ENCODE measurements around the gene NTPCR. TPM values are rescaled to one million over a fixed set of nuclear protein-coding genes. Genes with fewer than 3 reads are reported as not detected.

The NTPCR gene
- total RNA-seq, 2 experiments from 2014 or later: 26.2 to 27.1 TPM

GRCh38 chr1:232938926-232939325 is 11.5 kb upstream of the NTPCR start:
- peaks cover 7% of the 10 kb centered on the region for H3K4me1 Mint-ChIP-seq
- no peaks in the 10 kb centered on the region for H3K36me3 Mint-ChIP-seq
- no peaks in the 10 kb centered on the region for H3K9me3 Mint-ChIP-seq
- H3K27ac Mint-ChIP-seq: no peak overlapping the region
- ATAC-seq (ENCODE audit: low read depth) (no peak), DNase-seq (no peak)
- POLR2A ChIA-PET: no interaction called here
- no peak overlapping the region for H3K4me3 Mint-ChIP-seq
- peaks cover 10% of the 10 kb centered on the region for H3K27me3 Mint-ChIP-seq

DNA sequence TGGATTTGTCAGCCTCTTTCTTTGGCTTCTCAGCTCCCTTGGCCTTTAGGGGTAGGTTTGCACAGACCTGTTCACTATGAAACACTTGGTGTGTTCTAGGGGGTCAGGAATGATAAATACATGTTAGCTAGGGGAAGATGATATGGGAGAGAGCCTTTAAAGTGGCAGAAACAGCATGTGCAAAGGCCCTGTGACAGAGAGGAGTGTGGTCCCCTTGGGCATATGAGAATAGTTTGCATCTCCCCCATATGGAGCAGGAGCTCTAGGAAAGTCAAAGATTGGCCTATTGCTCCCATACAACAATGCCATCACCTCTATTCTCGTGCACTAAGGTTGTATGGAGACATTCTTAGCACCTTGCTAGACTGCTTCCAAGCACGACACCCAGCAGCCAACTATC is 10.7 kb upstream of the NTPCR start:
- no peak for DNase-seq
- no peak overlapping the region for H3K4me3 Mint-ChIP-seq
- H3K27ac Mint-ChIP-seq: no peak overlapping the region
- H3K9me3 Mint-ChIP-seq: no peaks in the 10 kb centered on the region
- peaks cover 12% of the 10 kb centered on the region for H3K4me1 Mint-ChIP-seq
- ATAC-seq (ENCODE audit: low read depth): no peak
- peaks cover 10% of the 10 kb centered on the region for H3K27me3 Mint-ChIP-seq
- H3K36me3 Mint-ChIP-seq: no peaks in the 10 kb centered on the region
- POLR2A ChIA-PET: no interaction called here

GRCh38 chr1:232940262-232940661 is 10.1 kb upstream of the NTPCR start:
- Mint-ChIP-seq H3K4me3 (no peak overlapping the region), H3K36me3 (no peaks in the 10 kb centered on the region), H3K9me3 (no peaks in the 10 kb centered on the region), H3K27me3 (peaks cover 10% of the 10 kb centered on the region), H3K4me1 (peaks cover 12% of the 10 kb centered on the region), H3K27ac (no peak overlapping the region)
- DNase-seq: no peak
- POLR2A ChIA-PET: no interaction called here
- no peak for ATAC-seq (ENCODE audit: low read depth)

- ATAC-seq (ENCODE audit: low read depth): no peak
- H3K4me1 Mint-ChIP-seq: peaks cover 12% of the 10 kb centered on the region
- no peak overlapping the region for H3K4me3 Mint-ChIP-seq
- H3K27me3 Mint-ChIP-seq: peaks cover 6% of the 10 kb centered on the region
- H3K27ac Mint-ChIP-seq: no peak overlapping the region
- H3K36me3 Mint-ChIP-seq: no peaks in the 10 kb centered on the region
- DNase-seq: no peak
- POLR2A ChIA-PET: no interaction called here
- H3K9me3 Mint-ChIP-seq: no peaks in the 10 kb centered on the region
Measured at GRCh38 chr1:232942413-232943294, 7.8 kb upstream of the NTPCR start.

DNA sequence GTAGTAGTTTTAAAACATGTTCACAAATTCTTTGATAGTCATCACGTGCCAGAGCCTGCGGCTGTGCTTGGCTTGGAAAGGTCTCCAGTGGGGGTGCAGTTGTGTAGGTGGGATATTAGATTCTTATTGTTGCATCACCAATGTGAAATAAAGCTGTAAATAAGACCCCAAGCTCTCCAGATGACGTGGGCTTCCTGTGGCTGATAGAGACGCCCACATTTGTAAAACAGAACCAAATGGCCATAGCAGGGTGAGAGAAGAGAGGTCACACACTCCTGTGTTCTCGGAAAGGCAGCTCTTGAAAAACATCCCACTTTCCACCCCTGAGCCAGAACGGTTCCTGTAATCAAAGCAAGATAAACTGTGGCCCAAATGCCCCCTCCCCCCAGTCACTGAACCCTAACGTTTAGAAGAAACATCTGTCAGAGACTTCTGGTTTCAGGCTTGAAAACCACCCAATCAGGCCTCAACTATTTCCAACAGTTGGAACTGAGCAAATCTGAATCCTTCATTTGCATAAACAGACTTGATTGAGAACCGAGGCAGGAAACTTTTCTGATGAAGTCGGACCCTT is 6.6 kb upstream of the NTPCR start:
- ATAC-seq (ENCODE audit: low read depth) (peak; percentile 36), DNase-seq (no peak)
- Mint-ChIP-seq H3K4me1 (peaks cover 12% of the 10 kb centered on the region), H3K36me3 (no peaks in the 10 kb centered on the region), H3K4me3 (no peak overlapping the region), H3K27me3 (peaks cover 4% of the 10 kb centered on the region), H3K9me3 (no peaks in the 10 kb centered on the region), H3K27ac (peak overlapping the region; percentile 74)
- POLR2A ChIA-PET: interaction anchor here (0.7 kb wide), 1 partner anchor 20 kb away, joined by 3 read pairs; no protein-coding TSS in a partner anchor

DNA sequence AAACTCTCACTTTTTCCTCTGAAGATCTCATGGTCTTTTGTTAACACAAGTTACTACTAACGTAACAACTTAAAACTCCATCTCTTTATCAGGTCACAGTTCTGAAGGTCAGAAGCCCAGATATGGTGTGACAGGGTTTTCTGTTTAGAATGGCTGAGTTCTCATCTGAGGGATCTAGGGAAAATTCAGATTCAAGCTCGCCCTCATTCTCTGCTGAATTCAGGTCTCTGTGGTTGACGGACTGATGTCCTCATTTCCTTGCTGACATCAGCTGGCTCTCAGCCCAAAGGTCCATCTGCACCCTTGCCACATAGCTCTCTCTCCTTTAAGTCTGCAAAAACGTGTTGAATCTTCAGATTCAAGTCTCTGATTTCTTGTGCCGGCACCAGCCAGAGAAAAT is 6.1 kb upstream of the NTPCR start:
- DNase-seq (no peak), ATAC-seq (ENCODE audit: low read depth) (peak; percentile 22)
- POLR2A ChIA-PET: no interaction called here
- H3K27ac Mint-ChIP-seq: peak overlapping the region; percentile 2
- H3K27me3 Mint-ChIP-seq: no peaks in the 10 kb centered on the region
- H3K36me3 Mint-ChIP-seq: no peaks in the 10 kb centered on the region
- H3K9me3 Mint-ChIP-seq: no peaks in the 10 kb centered on the region
- peak overlapping the region; percentile 0 for H3K4me3 Mint-ChIP-seq
- H3K4me1 Mint-ChIP-seq: peaks cover 17% of the 10 kb centered on the region

DNA sequence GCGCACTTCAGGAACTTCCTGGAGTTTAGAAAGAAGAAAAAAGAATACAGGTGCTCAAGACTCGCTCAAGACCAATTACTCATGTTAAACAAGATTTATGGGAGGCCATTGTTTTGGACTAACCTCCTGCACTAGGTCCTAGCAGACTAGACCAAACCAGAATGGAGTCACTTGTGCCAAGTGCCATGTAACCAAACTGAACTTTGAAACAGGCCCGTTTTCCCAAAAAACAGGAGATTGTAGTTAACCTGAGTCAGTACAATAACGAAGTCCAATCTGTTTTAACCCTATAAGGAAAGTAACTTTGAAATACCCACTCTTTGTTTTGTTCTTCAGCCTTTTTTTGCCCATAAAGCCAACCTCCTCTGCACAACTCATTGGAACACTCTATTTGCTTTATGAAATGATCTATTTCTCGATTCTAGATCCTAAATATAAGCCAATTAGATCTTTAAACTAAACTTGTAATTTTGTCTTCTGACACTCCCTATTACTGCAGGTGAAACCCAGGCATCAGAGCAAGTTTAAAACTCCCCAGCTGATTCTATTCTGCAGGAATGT is 695 bp upstream of the NTPCR start:
- Mint-ChIP-seq H3K27me3 (no peaks in the 10 kb centered on the region), H3K4me3 (peak overlapping the region; percentile 94), H3K36me3 (peaks cover 7% of the 10 kb centered on the region), H3K9me3 (no peaks in the 10 kb centered on the region), H3K4me1 (peaks cover 30% of the 10 kb centered on the region), H3K27ac (peak overlapping the region; percentile 92)
- DNase-seq (no peak), ATAC-seq (ENCODE audit: low read depth) (no peak)
- POLR2A ChIA-PET: interaction anchor here (1.0 kb wide), 1 partner anchor 26 kb away, joined by 5 read pairs; no protein-coding TSS in a partner anchor

DNA sequence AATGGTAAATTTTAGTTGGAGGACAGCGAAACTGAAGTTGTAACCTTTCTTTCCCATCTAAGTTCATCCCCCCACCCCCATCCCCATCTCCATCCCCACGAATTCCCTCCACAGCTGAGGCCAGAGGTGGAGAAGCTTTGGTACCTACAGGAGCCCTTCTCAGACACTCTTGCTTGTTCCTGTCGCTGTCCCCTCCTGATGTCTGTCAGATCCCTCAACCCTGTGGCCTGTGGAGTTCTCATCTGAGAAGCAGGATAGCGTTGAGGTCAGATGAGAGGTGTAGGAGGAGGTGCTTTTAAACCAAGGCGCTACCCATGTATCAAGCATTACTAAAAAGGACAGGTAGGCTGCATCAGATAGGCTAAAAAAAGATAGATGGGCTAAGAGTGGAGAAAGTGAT is 769 bp downstream of the NTPCR start:
- Mint-ChIP-seq H3K27me3 (no peaks in the 10 kb centered on the region), H3K4me1 (peaks cover 31% of the 10 kb centered on the region), H3K36me3 (peaks cover 13% of the 10 kb centered on the region), H3K4me3 (peak overlapping the region; percentile 94), H3K9me3 (no peaks in the 10 kb centered on the region), H3K27ac (peak overlapping the region; percentile 92)
- peak; percentile 36 for ATAC-seq (ENCODE audit: low read depth)
- POLR2A ChIA-PET: interaction anchor here (1.0 kb wide), 1 partner anchor 146 kb away, joined by 3 read pairs; the partner anchor contains the start of gene MAP10
- no peak for DNase-seq

GRCh38 chr1:232951605-232952004 is 1.2 kb downstream of the NTPCR start:
- Mint-ChIP-seq H3K27me3 (no peaks in the 10 kb centered on the region), H3K27ac (no peak overlapping the region), H3K36me3 (peaks cover 15% of the 10 kb centered on the region), H3K4me3 (peak overlapping the region; percentile 94), H3K9me3 (no peaks in the 10 kb centered on the region), H3K4me1 (peaks cover 31% of the 10 kb centered on the region)
- POLR2A ChIA-PET: interaction anchor here (1.0 kb wide), 1 partner anchor 146 kb away, joined by 3 read pairs; the partner anchor contains the start of gene MAP10
- ATAC-seq (ENCODE audit: low read depth) (no peak), DNase-seq (no peak)

DNA sequence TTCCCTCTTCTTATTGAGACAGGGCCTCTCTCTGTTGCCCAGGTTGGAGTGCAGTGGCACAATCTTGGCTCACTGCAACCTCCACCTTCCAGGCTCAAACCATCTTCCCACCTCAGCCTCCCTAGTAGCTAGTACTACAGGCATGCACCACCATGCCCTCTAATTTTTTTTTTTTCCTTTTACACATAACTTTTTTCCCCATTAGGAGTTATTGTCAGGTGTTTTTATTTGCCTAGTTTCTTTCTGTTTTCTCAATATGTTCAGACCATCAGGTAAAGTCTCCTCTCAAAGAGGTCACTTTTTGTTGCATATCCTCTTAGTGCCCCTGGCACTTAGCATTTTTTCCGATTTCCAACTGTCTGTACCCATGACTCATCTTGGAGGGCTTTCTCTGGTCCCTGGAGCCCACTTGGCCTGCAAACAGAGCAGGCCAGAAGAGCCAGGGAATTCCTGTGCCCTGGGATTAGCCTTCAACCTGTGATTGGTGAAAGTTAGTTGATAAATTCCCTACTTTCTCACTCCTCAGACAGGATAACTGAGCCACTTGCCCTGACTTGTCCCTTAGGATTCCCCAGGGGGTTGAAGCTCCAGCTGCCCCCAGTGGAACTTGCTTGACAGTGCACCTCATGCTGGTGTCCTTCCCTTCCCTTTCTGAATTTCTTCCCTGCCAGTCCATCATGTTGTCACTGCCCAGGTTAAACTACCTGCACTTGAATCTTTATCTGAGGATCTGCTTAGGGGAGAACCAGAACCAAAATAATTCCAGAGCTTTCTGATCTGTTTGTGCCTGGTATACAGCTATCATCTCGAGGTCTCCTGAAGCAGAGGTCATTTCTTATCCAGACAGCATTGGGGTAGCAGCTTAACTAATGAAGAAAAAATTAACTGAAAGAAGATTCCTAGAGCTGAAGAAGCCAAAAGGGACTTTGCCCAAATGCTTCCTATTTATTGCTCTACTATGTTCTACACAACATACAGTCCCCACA is 2.4 kb downstream of the NTPCR start:
- H3K36me3 Mint-ChIP-seq: peaks cover 26% of the 10 kb centered on the region
- no peak overlapping the region for H3K4me3 Mint-ChIP-seq
- H3K9me3 Mint-ChIP-seq: peaks cover 3% of the 10 kb centered on the region
- POLR2A ChIA-PET: no interaction called here
- H3K4me1 Mint-ChIP-seq: peaks cover 31% of the 10 kb centered on the region
- no peaks in the 10 kb centered on the region for H3K27me3 Mint-ChIP-seq
- DNase-seq: no peak
- ATAC-seq (ENCODE audit: low read depth): no peak
- no peak overlapping the region for H3K27ac Mint-ChIP-seq

DNA sequence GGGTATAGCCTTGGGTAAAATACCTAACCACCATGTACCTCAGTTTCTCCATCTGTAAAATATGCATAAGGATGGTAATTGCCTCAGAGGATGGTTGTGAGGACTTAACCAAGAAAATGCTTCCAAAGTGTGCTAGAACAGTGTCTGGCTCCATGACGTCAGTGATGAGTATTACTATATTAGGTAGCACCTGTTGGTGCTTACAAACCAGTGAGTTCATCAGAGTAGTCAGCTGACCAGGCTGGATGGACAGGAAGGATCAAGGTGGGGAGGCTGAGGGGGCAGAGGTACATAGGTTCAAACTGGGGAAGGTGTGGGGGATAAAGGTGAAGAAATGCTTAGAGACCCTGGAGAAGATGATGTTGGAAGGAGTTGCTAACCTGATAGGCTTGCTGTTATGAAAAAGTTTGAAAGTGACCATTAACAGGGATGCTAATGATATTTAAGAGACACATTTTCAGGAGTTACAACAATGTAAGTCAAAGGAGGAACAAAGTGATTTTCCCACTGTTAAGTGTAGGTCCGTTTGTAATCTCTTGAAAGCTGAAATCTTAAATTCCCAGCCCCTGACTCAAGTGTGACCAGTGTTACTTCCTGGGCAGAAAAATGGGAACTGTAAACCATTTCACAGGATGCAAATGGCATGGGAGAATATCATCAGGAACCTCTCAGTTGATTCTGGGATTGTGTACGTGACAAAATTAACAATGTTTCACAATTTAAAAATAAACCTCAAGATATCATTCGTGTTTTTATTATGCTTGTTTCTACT is 4.4 kb downstream of the NTPCR start:
- peaks cover 44% of the 10 kb centered on the region for H3K36me3 Mint-ChIP-seq
- no peak overlapping the region for H3K4me3 Mint-ChIP-seq
- H3K4me1 Mint-ChIP-seq: peaks cover 24% of the 10 kb centered on the region
- no peaks in the 10 kb centered on the region for H3K27me3 Mint-ChIP-seq
- POLR2A ChIA-PET: no interaction called here
- H3K9me3 Mint-ChIP-seq: peaks cover 9% of the 10 kb centered on the region
- H3K27ac Mint-ChIP-seq: no peak overlapping the region
- ATAC-seq (ENCODE audit: low read depth) (no peak), DNase-seq (no peak)

DNA sequence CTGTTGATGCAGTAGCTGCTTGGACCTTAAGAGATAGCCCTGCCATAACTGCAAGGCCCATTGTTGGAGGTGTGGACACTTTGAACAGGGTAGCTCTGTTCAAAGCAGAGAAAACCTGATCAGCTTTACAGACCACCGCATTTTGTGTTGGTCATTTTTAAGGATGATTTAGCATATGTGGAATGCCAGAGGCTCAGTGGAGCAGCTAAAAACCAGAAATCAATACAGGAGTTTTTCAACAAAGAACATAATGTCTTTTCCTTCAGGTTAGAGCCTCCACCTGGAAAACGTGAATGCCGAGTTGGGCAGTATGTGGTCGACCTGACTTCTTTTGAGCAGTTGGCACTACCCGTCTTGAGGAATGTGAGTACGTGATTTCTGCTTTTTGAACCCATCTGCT is 5.7 kb downstream of the NTPCR start:
- POLR2A ChIA-PET: no interaction called here
- Mint-ChIP-seq H3K4me3 (no peak overlapping the region), H3K36me3 (peaks cover 52% of the 10 kb centered on the region), H3K27me3 (no peaks in the 10 kb centered on the region), H3K27ac (no peak overlapping the region), H3K9me3 (peaks cover 9% of the 10 kb centered on the region), H3K4me1 (peaks cover 19% of the 10 kb centered on the region)
- DNase-seq (no peak), ATAC-seq (ENCODE audit: low read depth) (no peak)

Measured in activated naive CD8-positive, alpha-beta T cell treated with anti-CD3 and anti-CD28 coated beads, Interleukin-2, amount 10 ng/mL, durations not matched to agents 7 days and 5 days (primary cell).